Panc1 (cell line): ENCODE results near the gene ST7L.

ENCODE experiments used
- CTCF ChIP-seq: fragments of 450-650 bp; IDR thresholded peaks from 2 replicates; pipeline ENCODE4 v1.5.1; 2017; ENCODE audit warnings: mild to moderate bottlenecking
- POLR2AphosphoS5 ChIP-seq: IDR thresholded peaks from 2 replicates; pipeline ENCODE4 v1.6.1; 2012; ENCODE audit warnings: mild to moderate bottlenecking, low read depth, low read length, moderate library complexity
- SIN3A ChIP-seq: IDR thresholded peaks from 2 replicates; pipeline ENCODE4 v1.6.1; 2012; ENCODE audit warnings: low read depth, mild to moderate bottlenecking, low read length, moderate library complexity, borderline replicate concordance; ENCODE audit not compliant: insufficient read depth
- TCF7L2 ChIP-seq: IDR thresholded peaks from 2 replicates; pipeline ENCODE4 v1.6.1; 2011; ENCODE audit warnings: mild to moderate bottlenecking, low read depth, low read length, inconsistent platforms

GRCh38 chr1:112506306-112506705 lies 112.6 kb downstream of the ST7L start:
- TF ChIP-seq CTCF (no peak), TCF7L2 (no peak), SIN3A (no peak), POLR2AphosphoS5 (no peak)
